AG09309 (cell line): ENCODE measurements around the gene ATF1.
A peak's percentile ranks its signal among the peaks of the same experiment; 100 is the strongest.
"Not testable (repeated sequence)": the region's sequence is repeated elsewhere in the genome, so short reads cannot be mapped to it uniquely, and the experiment has no call there.

Experiments used
- DNase-seq: peaks from one replicate; pipeline ENCODE4 v3.0.0-alpha.2; 2010; ENCODE audit warnings: low read depth
- H3K4me3 ChIP-seq: 2 replicates; pipeline ENCODE4 v1.5.1; 2011; ENCODE audit warnings: mild to moderate bottlenecking, low read depth, low read length, moderate library complexity; ENCODE audit not compliant: control insufficient read depth
- TF ChIP-seq, protein P1 (sequence below): IDR thresholded peaks from 2 replicates; pipeline ENCODE4 v1.5.1; 2011; ENCODE audit warnings: mild to moderate bottlenecking, low read depth, low read length, inconsistent platforms; ENCODE audit not compliant: insufficient read depth, control insufficient read depth; ENCODE audit errors: missing control alignments

ATF1 gene

DNA sequence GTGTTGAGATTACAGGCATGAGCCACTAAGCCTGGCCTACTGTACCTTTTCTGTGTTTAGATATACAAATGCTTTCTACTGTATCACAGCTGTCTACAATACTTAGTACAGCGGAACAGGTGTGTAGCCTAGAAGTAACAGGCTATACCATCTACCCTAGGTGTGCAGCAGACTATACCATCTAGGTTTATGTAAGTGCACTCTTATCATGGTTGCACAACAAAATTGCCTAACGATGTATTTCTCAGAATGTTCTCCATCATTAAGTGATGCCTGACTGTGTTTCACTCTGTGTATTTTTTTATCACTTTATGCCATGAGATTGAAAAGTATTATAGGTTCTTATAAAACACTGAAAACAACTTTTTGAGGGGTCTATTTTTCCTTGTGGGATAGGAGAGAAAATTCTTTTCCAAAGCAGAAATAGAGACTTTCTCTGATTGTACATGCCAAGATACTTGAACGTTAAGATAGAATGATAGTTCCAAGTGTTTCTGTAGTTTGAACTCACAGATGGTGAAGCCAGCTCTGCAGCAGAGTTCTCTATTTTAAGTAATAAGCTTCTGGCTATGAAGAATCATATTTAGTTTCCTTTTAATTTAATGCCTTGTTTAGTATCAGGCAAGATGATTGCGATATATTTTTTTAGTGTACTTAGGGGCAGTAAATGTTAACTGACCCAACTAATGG lies 95.9 kb downstream of the ATF1 start:
- H3K4me3 ChIP-seq = no peak overlapping the region
- DNase-seq = no peak
- TF ChIP-seq, protein P1, sequence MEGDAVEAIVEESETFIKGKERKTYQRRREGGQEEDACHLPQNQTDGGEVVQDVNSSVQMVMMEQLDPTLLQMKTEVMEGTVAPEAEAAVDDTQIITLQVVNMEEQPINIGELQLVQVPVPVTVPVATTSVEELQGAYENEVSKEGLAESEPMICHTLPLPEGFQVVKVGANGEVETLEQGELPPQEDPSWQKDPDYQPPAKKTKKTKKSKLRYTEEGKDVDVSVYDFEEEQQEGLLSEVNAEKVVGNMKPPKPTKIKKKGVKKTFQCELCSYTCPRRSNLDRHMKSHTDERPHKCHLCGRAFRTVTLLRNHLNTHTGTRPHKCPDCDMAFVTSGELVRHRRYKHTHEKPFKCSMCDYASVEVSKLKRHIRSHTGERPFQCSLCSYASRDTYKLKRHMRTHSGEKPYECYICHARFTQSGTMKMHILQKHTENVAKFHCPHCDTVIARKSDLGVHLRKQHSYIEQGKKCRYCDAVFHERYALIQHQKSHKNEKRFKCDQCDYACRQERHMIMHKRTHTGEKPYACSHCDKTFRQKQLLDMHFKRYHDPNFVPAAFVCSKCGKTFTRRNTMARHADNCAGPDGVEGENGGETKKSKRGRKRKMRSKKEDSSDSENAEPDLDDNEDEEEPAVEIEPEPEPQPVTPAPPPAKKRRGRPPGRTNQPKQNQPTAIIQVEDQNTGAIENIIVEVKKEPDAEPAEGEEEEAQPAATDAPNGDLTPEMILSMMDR = no peak

DNA sequence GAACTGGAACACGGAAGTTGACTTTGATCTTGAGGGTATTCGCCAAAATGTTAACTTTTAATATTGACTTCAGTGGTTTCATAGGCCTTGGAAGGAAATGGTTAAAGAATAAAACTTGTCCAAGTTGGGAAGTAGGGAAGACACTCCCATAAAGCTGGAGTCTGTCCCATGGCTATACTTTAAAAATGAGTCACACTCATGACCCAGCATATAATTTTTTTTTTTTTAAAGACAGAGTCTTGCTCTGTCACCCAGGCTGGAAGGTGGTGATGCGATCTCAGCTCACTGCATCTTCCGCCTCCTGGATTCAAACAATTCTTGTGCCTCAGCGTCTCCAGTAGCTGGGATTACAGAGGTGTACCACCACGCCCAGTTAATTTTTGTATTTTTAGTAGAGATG lies 98.4 kb downstream of the ATF1 start:
- no peak overlapping the region for H3K4me3 ChIP-seq
- TF ChIP-seq, protein P1 = no peak
- DNase-seq = peak; percentile 5

DNA sequence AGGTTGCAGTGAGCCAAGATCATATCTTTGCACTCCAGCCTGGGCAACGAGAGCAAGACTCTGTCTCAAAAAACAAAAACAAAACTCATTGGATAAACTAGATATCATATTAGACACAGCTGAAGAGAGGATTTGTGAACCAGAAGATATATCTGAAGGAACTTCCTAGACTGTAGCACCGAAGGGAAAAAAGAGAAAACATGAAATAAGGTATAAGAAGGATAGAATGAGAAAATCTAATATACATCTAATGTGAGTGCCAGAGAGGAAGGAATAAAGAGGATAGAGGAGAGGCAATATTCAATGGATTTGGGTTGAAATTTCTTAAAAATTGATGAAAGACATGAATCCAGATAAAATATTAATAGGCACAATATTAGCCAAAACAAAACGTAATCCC lies 101.4 kb downstream of the ATF1 start:
- TF ChIP-seq, protein P1 = no peak
- DNase-seq = no peak
- no peak overlapping the region for H3K4me3 ChIP-seq

DNA sequence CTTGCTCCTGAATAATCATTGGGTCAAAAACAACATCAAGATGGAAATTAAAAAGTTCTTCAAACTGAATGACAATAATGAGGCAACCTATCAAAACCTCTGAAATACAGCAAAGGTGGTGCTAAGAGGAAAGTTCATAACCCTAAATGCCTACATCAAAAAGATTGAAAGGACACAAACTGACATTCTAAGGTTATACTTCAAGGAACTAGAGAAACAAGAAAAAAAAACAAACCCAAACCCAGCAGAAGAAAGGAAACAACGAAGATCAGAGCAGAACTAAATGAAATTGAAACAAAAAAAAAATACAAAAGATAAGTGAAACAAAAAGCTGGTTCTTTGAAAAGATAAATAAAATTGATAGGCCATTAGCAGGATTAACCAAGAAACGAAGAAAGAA lies 105.0 kb downstream of the ATF1 start:
- not testable (repeated sequence) for DNase-seq, H3K4me3 ChIP-seq
